GM19043 (cell line): ENCODE measurements around the gene PWWP2B.
A peak's percentile ranks its signal among the peaks of the same experiment; 100 is the strongest.

Source experiments
- ATAC-seq: cut with Tn5 transposase; IDR thresholded peaks from one replicate; pipeline ENCODE4 v1.9.1; 2021; ENCODE audit warnings: low read depth; ENCODE audit not compliant: unreplicated experiment

The PWWP2B gene

GRCh38 chr10:132392811-132393694 is 3.9 kb upstream of the PWWP2B start:
- no peak for ATAC-seq

- no peak for ATAC-seq
Measured at GRCh38 chr10:132393695-132394181, 3.3 kb upstream of the PWWP2B start.

- ATAC-seq, result no peak
Measured at GRCh38 chr10:132394201-132394811, 2.7 kb upstream of the PWWP2B start.

- no peak for ATAC-seq
Measured at GRCh38 chr10:132394936-132395703, 1.9 kb upstream of the PWWP2B start.

- no peak for ATAC-seq
Measured at GRCh38 chr10:132395704-132396493, 1.1 kb upstream of the PWWP2B start.

- ATAC-seq, result peak; percentile 57
Measured at GRCh38 chr10:132396494-132397035, 435 bp upstream of the PWWP2B start.

- peak; percentile 41 for ATAC-seq
Measured at GRCh38 chr10:132397671-132398565, 918 bp downstream of the PWWP2B start.

GRCh38 chr10:132398566-132398991 is 1.6 kb downstream of the PWWP2B start:
- no peak for ATAC-seq

GRCh38 chr10:132399117-132400035 is 2.4 kb downstream of the PWWP2B start:
- ATAC-seq, result no peak

- no peak for ATAC-seq
Measured at GRCh38 chr10:132400041-132400546, 3.1 kb downstream of the PWWP2B start.

- ATAC-seq, result no peak
Measured at GRCh38 chr10:132400547-132401151, 3.6 kb downstream of the PWWP2B start.

GRCh38 chr10:132401401-132402118 is 4.6 kb downstream of the PWWP2B start:
- no peak for ATAC-seq

GRCh38 chr10:132402781-132403241 is 5.8 kb downstream of the PWWP2B start:
- ATAC-seq, result no peak

- ATAC-seq, result no peak
Measured at GRCh38 chr10:132403511-132404168, 6.6 kb downstream of the PWWP2B start.

- ATAC-seq, result no peak
Measured at GRCh38 chr10:132404169-132404880, 7.3 kb downstream of the PWWP2B start.
